ENCODE measurements around the gene RABAC1. TPM values are rescaled to one million over a fixed set of nuclear protein-coding genes. Genes with fewer than 3 reads are reported as not detected.

RABAC1 gene
- total RNA-seq, 4 donors from 2014 or later: 75.6 to 235 (median 165) TPM

- Histone ChIP-seq H3K9me3 (no peaks in the 10 kb centered on the region), H3K4me1 (peaks cover 0 to 22% (median 17%) of the 10 kb centered on the region in 4 donors), H3K27me3 (peaks cover 93% of the 10 kb centered on the region), H3K36me3 (no peaks in the 10 kb centered on the region), H3K4me3 (peak overlapping the region in 3 of 4 donors; percentile 39 to 54 (median 47)), H3K27ac (peak overlapping the region in 2 of 4 donors; percentile 3 to 25)
- TF ChIP-seq CTCF (IDR thresholded peaks at IDR 0.05) (no peak), POLR2AphosphoS5 (IDR thresholded peaks at IDR 0.05) (no peak), EP300 (IDR thresholded peaks at IDR 0.05; ENCODE audit: low read depth) (no peak), POLR2A (IDR thresholded peaks at IDR 0.05) (no peak)
- peak; percentile 39 for DNase-seq
- in situ Hi-C loops (cut with MboI; ENCODE audit: low pct_ligation_motif_present in 1 of 4, low pct_unique_long_range_greater_than_20kb in 1 of 4, low sequenced_read_pairs in 3 of 4): no loop called here
- intact Hi-C loops (cut with DNase I; ENCODE audit: low total_unique reads): no loop called here
- WGBS, 2 donors (ENCODE audit: low coverage in 1 of 2): 9 to 80% methylated on average over 1 to 41 of the region's 43 CpGs
Observed at GRCh38 chr19:41927497-41928192, 31.5 kb downstream of the RABAC1 start.

GRCh38 chr19:41926763-41927496 is 32.2 kb downstream of the RABAC1 start:
- no peak overlapping the region for H3K4me3 ChIP-seq
- no peak for TF ChIP-seq EP300 (IDR thresholded peaks at IDR 0.05; ENCODE audit: low read depth)
- no peak for TF ChIP-seq POLR2A (IDR thresholded peaks at IDR 0.05)
- TF ChIP-seq POLR2AphosphoS5 (IDR thresholded peaks at IDR 0.05): no peak
- TF ChIP-seq CTCF (IDR thresholded peaks at IDR 0.05): no peak
- H3K36me3 ChIP-seq: no peaks in the 10 kb centered on the region
- intact Hi-C loops (cut with DNase I; ENCODE audit: low total_unique reads): no loop called here
- DNase-seq: no peak
- H3K27ac ChIP-seq: no peak overlapping the region
- 76 to 82% methylated on average over 6 to 16 of the region's 16 CpGs for WGBS, 2 donors (ENCODE audit: low coverage in 1 of 2)
- no peaks in the 10 kb centered on the region for H3K9me3 ChIP-seq
- in situ Hi-C loops (cut with MboI; ENCODE audit: low pct_ligation_motif_present in 1 of 4, low pct_unique_long_range_greater_than_20kb in 1 of 4, low sequenced_read_pairs in 3 of 4): no loop called here
- H3K27me3 ChIP-seq: peaks cover 93% of the 10 kb centered on the region
- H3K4me1 ChIP-seq: peaks cover 0 to 22% (median 17%) of the 10 kb centered on the region in 4 donors

- in situ Hi-C loops (cut with MboI; ENCODE audit: low pct_ligation_motif_present in 1 of 4, low pct_unique_long_range_greater_than_20kb in 1 of 4, low sequenced_read_pairs in 3 of 4) (no loop called here), intact Hi-C loops (cut with DNase I; ENCODE audit: low total_unique reads) (no loop called here)
- no peak for DNase-seq
- peaks cover 93% of the 10 kb centered on the region for H3K27me3 ChIP-seq
- WGBS, 2 donors (ENCODE audit: low coverage in 1 of 2): 48 to 50% methylated on average over 5 to 27 of the region's 27 CpGs
- H3K4me3 ChIP-seq: no peak overlapping the region
- H3K4me1 ChIP-seq: peaks cover 0 to 22% (median 17%) of the 10 kb centered on the region in 4 donors
- no peak for TF ChIP-seq CTCF (IDR thresholded peaks at IDR 0.05)
- H3K36me3 ChIP-seq: no peaks in the 10 kb centered on the region
- no peaks in the 10 kb centered on the region for H3K9me3 ChIP-seq
- H3K27ac ChIP-seq: no peak overlapping the region
Observed at GRCh38 chr19:41926028-41926762, 32.9 kb downstream of the RABAC1 start.

All from transverse colon (tissue), 4 donors.